Sigmoid colon (tissue), 3 donors: Measurements from ENCODE around the gene ECT2L.

Experiments
- CTCF ChIP-seq, 4 experiments: fragments of 450-650 bp in 3 of 4; fragments of 200-600 bp in 1 of 4; IDR thresholded peaks; one replicate each; pipeline ENCODE4 v1.5.1; 2016 to 2019; ENCODE audit warnings: antibody characterized with exemption in 4 of 4, mild to moderate bottlenecking in 3 of 4, moderate library complexity in 2 of 4
- POLR2A ChIP-seq, 2 donors: fragments of 450-650 bp; IDR thresholded peaks; one replicate each; pipeline ENCODE4 v1.6.1; 2016; ENCODE audit warnings: antibody characterized with exemption in 2 of 2, mild to moderate bottlenecking in 2 of 2, moderate library complexity in 2 of 2

DNA sequence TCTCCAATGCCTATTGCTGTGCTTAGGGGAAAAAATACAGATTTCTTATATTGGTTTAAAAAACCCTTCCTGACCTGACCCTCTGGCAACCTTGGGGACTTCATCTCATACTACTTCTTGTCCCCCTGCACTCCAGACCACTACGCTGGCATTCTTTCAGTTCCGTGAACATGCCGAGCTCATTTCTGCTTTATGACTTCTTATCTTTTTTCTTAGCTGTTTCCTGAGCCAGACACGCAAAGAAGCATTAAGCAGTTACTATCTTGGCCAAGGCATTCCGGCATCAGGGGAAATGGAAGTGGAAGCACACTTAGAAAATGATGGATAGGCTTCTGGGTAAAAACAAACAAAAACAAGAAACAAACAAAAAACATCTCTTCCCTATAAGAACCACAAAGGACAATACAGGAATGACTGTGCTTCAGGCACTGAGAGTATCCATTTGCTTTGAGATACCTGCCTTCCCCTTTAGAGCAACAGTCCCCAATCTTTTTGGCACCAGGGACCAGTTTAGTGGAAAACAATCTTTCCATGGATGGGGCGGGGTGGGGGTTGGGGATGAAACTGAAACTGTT is 26.7 kb upstream of the ECT2L start:
- TF ChIP-seq POLR2A (IDR thresholded peaks at IDR 0.05) (no peak), CTCF (IDR thresholded peaks at IDR 0.05) (no peak)
